Measurements from ENCODE around the gene SLC35D2. TPM values are rescaled to one million over a fixed set of nuclear protein-coding genes. Genes with fewer than 3 reads are reported as not detected.

The SLC35D2 gene
- polyA plus RNA-seq (ENCODE audit: low read depth in 6 of 6), result 1 to 10 TPM; 1.8 to 5.5 (median 2.9) TPM

GRCh38 chr9:96383165-96383942 lies at the start of gene SLC35D2:
SLC35D2 (minus strand) TSS chr9:96383711; CDS start chr9:96383634, 77 bp downstream.
- peak within 1 kb of the TSS in 2 of 6 donors; percentile 62 to 85 for H3K27ac Mint-ChIP-seq
- peaks cover 6 to 18% (median 13%) of the 10 kb centered on the region in 3 donors for H3K4me1 Mint-ChIP-seq
- no peaks in the 10 kb centered on the region for H3K9me3 Mint-ChIP-seq
- peak within 1 kb of the TSS; percentile 79 to 85 (median 82) for H3K4me3 Mint-ChIP-seq
- H3K27me3 Mint-ChIP-seq, result peaks cover 0 to 12% (median 9%) of the 10 kb centered on the region in 3 donors
- peak; percentile 27 to 49 for ATAC-seq (ENCODE audit: low read depth in 2 of 2)
- DNase-seq, result no peak
- H3K36me3 Mint-ChIP-seq, result peaks cover 0 to 8% of the 10 kb centered on the region in 2 donors

GRCh38 chr9:96430377-96430776 lies 46.9 kb upstream of the SLC35D2 start:
- ATAC-seq (ENCODE audit: low read depth in 2 of 2), result no peak
- Mint-ChIP-seq H3K4me1 (no peaks in the 10 kb centered on the region), H3K4me3 (no peak overlapping the region), H3K36me3 (peaks cover 0 to 7% of the 10 kb centered on the region in 2 donors), H3K9me3 (no peaks in the 10 kb centered on the region), H3K27me3 (peaks cover 0 to 10% (median 9%) of the 10 kb centered on the region in 3 donors), H3K27ac (no peak overlapping the region)
- no peak for DNase-seq

GRCh38 chr9:96429732-96430131 lies 46.2 kb upstream of the SLC35D2 start:
- Mint-ChIP-seq H3K27ac (no peak overlapping the region), H3K9me3 (no peaks in the 10 kb centered on the region), H3K36me3 (peaks cover 0 to 7% of the 10 kb centered on the region in 2 donors)

GRCh38 chr9:96425500-96426169 lies 42.1 kb upstream of the SLC35D2 start:
- ATAC-seq (ENCODE audit: low read depth in 2 of 2) (no peak), DNase-seq (no peak)
- Mint-ChIP-seq H3K4me1 (peaks cover 0 to 6% (median 0%) of the 10 kb centered on the region in 3 donors), H3K27me3 (no peaks in the 10 kb centered on the region), H3K9me3 (no peaks in the 10 kb centered on the region), H3K4me3 (no peak overlapping the region), H3K36me3 (no peaks in the 10 kb centered on the region), H3K27ac (peak overlapping the region in 1 of 6 donors; percentile 30)

More at GRCh38 chr9:96429732-96430131, 46.2 kb upstream of the SLC35D2 start:
- DNase-seq (no peak), ATAC-seq (ENCODE audit: low read depth in 2 of 2) (no peak)
- Mint-ChIP-seq H3K27me3 (peaks cover 0 to 10% (median 9%) of the 10 kb centered on the region in 3 donors), H3K4me3 (no peak overlapping the region), H3K4me1 (no peaks in the 10 kb centered on the region)

- Mint-ChIP-seq H3K4me1 (peaks cover 9 to 14% (median 11%) of the 10 kb centered on the region in 3 donors), H3K4me3 (no peak overlapping the region), H3K27me3 (no peaks in the 10 kb centered on the region), H3K9me3 (no peaks in the 10 kb centered on the region), H3K36me3 (no peaks in the 10 kb centered on the region), H3K27ac (peak overlapping the region in 2 of 6 donors; percentile 11 to 44)
- no peak for ATAC-seq (ENCODE audit: low read depth in 2 of 2)
- no peak for DNase-seq
Observed at GRCh38 chr9:96423985-96424336, 40.5 kb upstream of the SLC35D2 start.

- Mint-ChIP-seq H3K27me3 (no peaks in the 10 kb centered on the region), H3K9me3 (no peaks in the 10 kb centered on the region), H3K4me3 (no peak overlapping the region), H3K36me3 (no peaks in the 10 kb centered on the region), H3K27ac (peak overlapping the region in 1 of 6 donors; percentile 60), H3K4me1 (peaks cover 9 to 14% (median 11%) of the 10 kb centered on the region in 3 donors)
- no peak for ATAC-seq (ENCODE audit: low read depth in 2 of 2)
- DNase-seq, result no peak
Observed at GRCh38 chr9:96423322-96423984, 39.9 kb upstream of the SLC35D2 start.

GRCh38 chr9:96420468-96421219 lies 37.1 kb upstream of the SLC35D2 start:
- DNase-seq, result peak; percentile 15
- no peak for ATAC-seq (ENCODE audit: low read depth in 2 of 2)
- Mint-ChIP-seq H3K36me3 (no peaks in the 10 kb centered on the region), H3K4me3 (peak overlapping the region in 1 of 8 donors; percentile 90), H3K27me3 (no peaks in the 10 kb centered on the region), H3K4me1 (peaks cover 15 to 20% (median 16%) of the 10 kb centered on the region in 3 donors), H3K9me3 (no peaks in the 10 kb centered on the region), H3K27ac (peak overlapping the region in 2 of 6 donors; percentile 20 to 89)

- peak overlapping the region; percentile 74 to 95 (median 88) for H3K4me3 Mint-ChIP-seq
- no peak for ATAC-seq (ENCODE audit: low read depth in 2 of 2)
Observed at GRCh38 chr9:96419691-96419969, 36.1 kb upstream of the SLC35D2 start.

GRCh38 chr9:96418920-96419690 lies 35.6 kb upstream of the SLC35D2 start:
- Mint-ChIP-seq H3K9me3 (no peaks in the 10 kb centered on the region), H3K4me3 (peak overlapping the region; percentile 87 to 95 (median 90)), H3K27me3 (no peaks in the 10 kb centered on the region), H3K36me3 (no peaks in the 10 kb centered on the region), H3K27ac (peak overlapping the region; percentile 85 to 96 (median 92)), H3K4me1 (peaks cover 15 to 25% (median 18%) of the 10 kb centered on the region in 3 donors)
- ATAC-seq (ENCODE audit: low read depth in 2 of 2), result peak; percentile 38 to 40
- DNase-seq, result peak; percentile 73

More at GRCh38 chr9:96419691-96419969, 36.1 kb upstream of the SLC35D2 start:
- no peak for DNase-seq
- Mint-ChIP-seq H3K4me1 (peaks cover 15 to 20% (median 16%) of the 10 kb centered on the region in 3 donors), H3K36me3 (no peaks in the 10 kb centered on the region), H3K27ac (peak overlapping the region; percentile 70 to 96 (median 86)), H3K9me3 (no peaks in the 10 kb centered on the region), H3K27me3 (no peaks in the 10 kb centered on the region)

GRCh38 chr9:96418083-96418919 lies 34.8 kb upstream of the SLC35D2 start, which contains the start of gene ZNF367:
ZNF367 (minus strand) TSS chr9:96418370; CDS start chr9:96418032, 338 bp downstream.
- DNase-seq (peak; percentile 91), ATAC-seq (ENCODE audit: low read depth in 2 of 2) (peak; percentile 64 to 65)
- peak within 1 kb of the TSS; percentile 89 to 98 (median 96) for H3K27ac Mint-ChIP-seq
- no peaks in the 10 kb centered on the region for H3K36me3 Mint-ChIP-seq
- peak within 1 kb of the TSS; percentile 87 to 95 (median 90) for H3K4me3 Mint-ChIP-seq
- no peaks in the 10 kb centered on the region for H3K27me3 Mint-ChIP-seq
- peaks cover 23 to 33% (median 26%) of the 10 kb centered on the region in 3 donors for H3K4me1 Mint-ChIP-seq
- no peaks in the 10 kb centered on the region for H3K9me3 Mint-ChIP-seq

- Mint-ChIP-seq H3K9me3 (no peaks in the 10 kb centered on the region), H3K27me3 (no peaks in the 10 kb centered on the region), H3K36me3 (no peaks in the 10 kb centered on the region), H3K4me1 (peaks cover 26 to 40% (median 28%) of the 10 kb centered on the region in 3 donors), H3K4me3 (peak overlapping the region; percentile 86 to 95 (median 90)), H3K27ac (peak overlapping the region in 5 of 6 donors; percentile 83 to 98 (median 90))
- DNase-seq (no peak), ATAC-seq (ENCODE audit: low read depth in 2 of 2) (peak; percentile 14)
Observed at GRCh38 chr9:96417661-96418082, 34.2 kb upstream of the SLC35D2 start.

All from naive B cell (primary cell).